ENCODE data around the gene GSTM2. TPM values are rescaled to one million over a fixed set of nuclear protein-coding genes. Genes with fewer than 3 reads are reported as not detected.
"Not testable (repeated sequence)": the region's sequence is repeated elsewhere in the genome, so short reads cannot be mapped to it uniquely, and the experiment has no call there.

GSTM2 gene
- total RNA-seq, 1 donor from 2014 or later = 15.6 TPM

DNA sequence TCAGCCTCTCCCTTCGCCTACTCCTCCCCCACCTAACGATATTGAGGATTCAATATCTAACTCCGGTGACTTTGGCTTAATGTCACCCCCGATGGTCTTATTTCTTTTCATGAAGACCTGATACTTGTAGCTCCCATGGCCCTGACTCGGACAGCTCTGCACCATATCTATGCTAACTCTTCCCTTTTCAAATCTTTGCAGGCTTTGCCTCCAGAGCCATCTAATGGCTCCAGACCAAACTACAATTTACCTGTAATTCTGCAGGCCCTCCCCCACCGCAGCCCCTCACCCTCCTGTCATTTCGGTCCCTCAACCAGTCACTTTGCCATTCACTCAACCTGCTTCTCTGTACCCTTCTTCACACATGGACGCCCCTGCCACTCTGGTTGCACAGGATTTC lies 36.3 kb downstream of the GSTM2 start:
- DNase-seq (ENCODE audit: low spot score) = peak; percentile 15
- H4K20me1 ChIP-seq (ENCODE audit: low read depth) = no peaks in the 10 kb centered on the region

DNA sequence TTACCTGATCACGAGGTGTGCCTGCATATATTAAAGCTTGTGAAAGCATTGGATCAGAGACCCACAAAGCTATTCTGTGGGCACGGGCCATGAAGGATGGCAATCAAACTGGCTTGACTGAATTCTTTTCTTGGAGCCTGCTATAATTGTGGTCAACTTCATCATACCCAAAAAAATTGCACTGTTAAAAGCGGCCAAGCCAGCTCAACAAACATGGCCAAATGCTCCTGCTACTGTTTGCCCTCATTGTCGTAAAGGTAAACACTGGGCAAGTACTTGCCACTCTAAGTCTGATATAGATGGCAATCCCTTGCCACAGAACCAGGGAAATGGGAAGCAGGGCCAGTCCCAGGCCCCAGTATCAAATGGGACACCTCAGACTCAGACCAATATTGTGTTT lies 37.6 kb downstream of the GSTM2 start:
- peaks cover 27% of the 10 kb centered on the region for H3K9me3 Mint-ChIP-seq
- H3K4me1 Mint-ChIP-seq = no peaks in the 10 kb centered on the region

More for the DNA sequence above, 36.3 kb downstream of the GSTM2 start:
- H3F3A ChIP-seq (ENCODE audit: low read depth) = no peaks in the 10 kb centered on the region
- Mint-ChIP-seq H3K4me3 (no peak overlapping the region), H3K4me1 (no peaks in the 10 kb centered on the region), H3K9me3 (peaks cover 23% of the 10 kb centered on the region), H3K27me3 (ENCODE audit: insufficient read depth, low read depth) (peaks cover 5% of the 10 kb centered on the region), H3K27ac (no peak overlapping the region), H3K36me3 (peaks cover under 1% of the 10 kb centered on the region)
- H3K4me2 ChIP-seq = no peak overlapping the region
- no peaks in the 10 kb centered on the region for H3K79me2 ChIP-seq (ENCODE audit: low read depth)
- H3K27me3 ChIP-seq = no peaks in the 10 kb centered on the region
- TF ChIP-seq, protein P1, sequence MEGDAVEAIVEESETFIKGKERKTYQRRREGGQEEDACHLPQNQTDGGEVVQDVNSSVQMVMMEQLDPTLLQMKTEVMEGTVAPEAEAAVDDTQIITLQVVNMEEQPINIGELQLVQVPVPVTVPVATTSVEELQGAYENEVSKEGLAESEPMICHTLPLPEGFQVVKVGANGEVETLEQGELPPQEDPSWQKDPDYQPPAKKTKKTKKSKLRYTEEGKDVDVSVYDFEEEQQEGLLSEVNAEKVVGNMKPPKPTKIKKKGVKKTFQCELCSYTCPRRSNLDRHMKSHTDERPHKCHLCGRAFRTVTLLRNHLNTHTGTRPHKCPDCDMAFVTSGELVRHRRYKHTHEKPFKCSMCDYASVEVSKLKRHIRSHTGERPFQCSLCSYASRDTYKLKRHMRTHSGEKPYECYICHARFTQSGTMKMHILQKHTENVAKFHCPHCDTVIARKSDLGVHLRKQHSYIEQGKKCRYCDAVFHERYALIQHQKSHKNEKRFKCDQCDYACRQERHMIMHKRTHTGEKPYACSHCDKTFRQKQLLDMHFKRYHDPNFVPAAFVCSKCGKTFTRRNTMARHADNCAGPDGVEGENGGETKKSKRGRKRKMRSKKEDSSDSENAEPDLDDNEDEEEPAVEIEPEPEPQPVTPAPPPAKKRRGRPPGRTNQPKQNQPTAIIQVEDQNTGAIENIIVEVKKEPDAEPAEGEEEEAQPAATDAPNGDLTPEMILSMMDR (IDR thresholded peaks at IDR 0.05) = no peak
- no peak for TF ChIP-seq EZH2 (IDR thresholded peaks at IDR 0.05)
- TF ChIP-seq EZH2phosphoT487 (IDR thresholded peaks at IDR 0.05) = no peak
- no peaks in the 10 kb centered on the region for H3K9me3 ChIP-seq (ENCODE audit: low read depth)
- H3K27ac ChIP-seq = no peak overlapping the region
- H2AFZ ChIP-seq (replicated peaks) = no peak overlapping the region
- no peaks in the 10 kb centered on the region for H3K4me1 ChIP-seq
- no peaks in the 10 kb centered on the region for H3K36me3 ChIP-seq
- H3K4me3 ChIP-seq = no peak overlapping the region
- no peak overlapping the region for H3K9ac ChIP-seq

DNA sequence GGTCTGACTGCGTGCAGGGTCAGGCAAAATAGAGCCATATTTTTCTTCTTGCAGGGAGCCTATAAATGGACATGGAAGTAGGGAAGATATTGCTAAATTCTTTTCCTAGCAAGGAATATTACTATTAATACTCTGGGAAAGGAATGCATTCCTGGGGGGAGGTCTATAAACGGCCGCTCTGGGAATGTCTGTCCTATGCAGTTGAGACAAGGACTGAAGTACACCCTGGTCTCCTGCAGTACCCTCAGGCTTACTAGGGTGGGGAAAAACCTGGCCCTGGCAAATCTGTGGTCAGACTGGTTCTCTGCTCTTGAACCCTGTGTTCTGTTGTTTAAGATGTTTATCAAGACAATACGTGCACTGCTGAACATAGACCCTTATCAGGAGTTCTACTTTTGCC lies 41.1 kb downstream of the GSTM2 start:
- not testable (repeated sequence) for H3K9ac ChIP-seq; H3K27me3 Mint-ChIP-seq (ENCODE audit: insufficient read depth, low read depth); H3K27me3 ChIP-seq; H3K4me3 ChIP-seq; H3F3A ChIP-seq (ENCODE audit: low read depth); H3K4me3 Mint-ChIP-seq; H3K36me3 Mint-ChIP-seq; H3K27ac Mint-ChIP-seq; H2AFZ ChIP-seq (replicated peaks); H3K4me1 Mint-ChIP-seq; H3K4me1 ChIP-seq; H4K20me1 ChIP-seq (ENCODE audit: low read depth); H3K9me3 ChIP-seq (ENCODE audit: low read depth); H3K4me2 ChIP-seq; H3K27ac ChIP-seq; H3K36me3 ChIP-seq; DNase-seq (ENCODE audit: low spot score); H3K79me2 ChIP-seq (ENCODE audit: low read depth)
- peaks cover 19% of the 10 kb centered on the region for H3K9me3 Mint-ChIP-seq

More for the DNA sequence above, 37.6 kb downstream of the GSTM2 start:
- H3K4me3 ChIP-seq = no peak overlapping the region
- no peak overlapping the region for H3K9ac ChIP-seq
- Mint-ChIP-seq H3K36me3 (peaks cover 5% of the 10 kb centered on the region), H3K4me3 (no peak overlapping the region), H3K27ac (no peak overlapping the region), H3K27me3 (ENCODE audit: insufficient read depth, low read depth) (peaks cover 5% of the 10 kb centered on the region)
- H3K27ac ChIP-seq = no peak overlapping the region
- no peaks in the 10 kb centered on the region for H3K9me3 ChIP-seq (ENCODE audit: low read depth)
- no peaks in the 10 kb centered on the region for H4K20me1 ChIP-seq (ENCODE audit: low read depth)
- H3F3A ChIP-seq (ENCODE audit: low read depth) = no peaks in the 10 kb centered on the region
- no peak overlapping the region for H2AFZ ChIP-seq (replicated peaks)
- H3K4me1 ChIP-seq = no peaks in the 10 kb centered on the region
- H3K4me2 ChIP-seq = no peak overlapping the region
- no peak for DNase-seq (ENCODE audit: low spot score)
- TF ChIP-seq, protein P1 (IDR thresholded peaks at IDR 0.05) = no peak
- no peak for TF ChIP-seq EZH2 (IDR thresholded peaks at IDR 0.05)
- no peak for TF ChIP-seq EZH2phosphoT487 (IDR thresholded peaks at IDR 0.05)
- no peaks in the 10 kb centered on the region for H3K79me2 ChIP-seq (ENCODE audit: low read depth)
- H3K36me3 ChIP-seq = no peaks in the 10 kb centered on the region
- H3K27me3 ChIP-seq = no peaks in the 10 kb centered on the region

DNA sequence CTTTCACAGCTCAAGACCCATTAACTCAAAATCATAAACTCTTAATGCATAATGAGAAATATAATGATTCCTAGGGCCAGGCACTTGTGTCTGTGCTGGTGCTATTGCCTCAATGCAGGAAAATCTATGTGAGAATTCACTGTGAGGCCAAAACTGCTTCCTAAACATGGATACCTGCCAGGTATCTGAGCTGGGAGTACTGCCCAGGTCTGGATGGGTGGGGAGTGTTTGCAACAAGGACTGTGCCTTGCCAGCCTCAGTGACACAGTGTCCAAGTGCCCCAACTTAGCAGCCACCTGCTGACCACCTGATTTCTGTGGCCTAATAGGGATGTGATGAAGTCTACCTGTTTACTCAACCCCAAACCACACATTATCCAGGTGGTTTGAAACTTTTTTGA lies 42.0 kb downstream of the GSTM2 start:
- H3K27me3 Mint-ChIP-seq (ENCODE audit: insufficient read depth, low read depth); H3F3A ChIP-seq (ENCODE audit: low read depth); H3K9me3 ChIP-seq (ENCODE audit: low read depth); H3K27me3 ChIP-seq; H2AFZ ChIP-seq (replicated peaks); DNase-seq (ENCODE audit: low spot score); H3K4me1 Mint-ChIP-seq; H3K36me3 Mint-ChIP-seq; H3K4me3 Mint-ChIP-seq; H3K27ac Mint-ChIP-seq; H3K27ac ChIP-seq; H3K4me2 ChIP-seq; H3K9ac ChIP-seq; H3K4me1 ChIP-seq; H3K79me2 ChIP-seq (ENCODE audit: low read depth); H4K20me1 ChIP-seq (ENCODE audit: low read depth); H3K4me3 ChIP-seq; H3K36me3 ChIP-seq: not testable (repeated sequence)
- H3K9me3 Mint-ChIP-seq = peaks cover 12% of the 10 kb centered on the region

DNA sequence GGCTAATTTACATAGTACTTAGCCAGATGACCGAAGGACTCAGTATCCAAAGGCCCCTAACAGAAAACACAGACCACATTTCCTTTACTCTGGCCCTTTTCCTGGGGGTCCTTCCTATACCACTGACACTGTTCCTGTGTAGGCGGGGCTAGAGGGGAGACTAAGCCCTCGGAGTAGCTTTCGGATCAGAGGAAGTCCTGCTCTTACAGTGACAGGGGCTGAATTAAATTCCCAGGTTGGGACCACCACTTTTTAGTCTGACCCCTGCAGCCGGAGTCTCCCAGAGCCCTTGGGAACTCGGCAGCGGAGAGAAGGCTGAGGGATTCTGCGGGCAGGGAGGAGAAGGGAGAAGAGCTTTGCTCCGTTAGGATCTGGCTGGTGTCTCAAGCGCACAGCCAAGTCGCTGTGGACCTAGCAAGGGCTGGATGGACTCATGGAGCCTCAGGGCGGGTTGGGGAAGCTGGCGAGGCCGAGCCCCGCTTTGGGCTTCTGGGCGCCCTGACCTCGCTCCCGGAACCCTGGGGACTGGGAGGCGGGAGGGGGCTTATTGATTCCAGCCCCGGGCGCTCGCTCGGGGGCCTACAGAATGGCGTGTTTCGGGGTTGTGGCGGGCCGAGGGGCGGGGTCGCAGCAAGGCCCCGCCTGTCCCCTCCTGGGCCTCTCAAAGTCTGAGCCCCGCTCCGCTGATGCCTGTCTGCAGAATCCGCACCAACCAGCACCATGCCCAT lies 43.9 kb downstream of the GSTM2 start, which contains the start of gene GSTM5:
GSTM5 (plus strand) TSS at position 659 of the 728 bp plus-strand sequence; CDS start at position 721, 62 bp downstream.
- H3K27me3 ChIP-seq; H3K9me3 Mint-ChIP-seq; H3F3A ChIP-seq (ENCODE audit: low read depth); H3K27ac ChIP-seq; H3K9me3 ChIP-seq (ENCODE audit: low read depth); H3K27ac Mint-ChIP-seq; H3K4me3 ChIP-seq; H3K36me3 ChIP-seq; H3K4me1 ChIP-seq; H3K4me3 Mint-ChIP-seq; H2AFZ ChIP-seq (replicated peaks); DNase-seq (ENCODE audit: low spot score); H3K36me3 Mint-ChIP-seq; H3K9ac ChIP-seq; H4K20me1 ChIP-seq (ENCODE audit: low read depth); H3K4me1 Mint-ChIP-seq; H3K79me2 ChIP-seq (ENCODE audit: low read depth); H3K4me2 ChIP-seq: not testable (repeated sequence)
- H3K27me3 Mint-ChIP-seq (ENCODE audit: insufficient read depth, low read depth) = peaks cover 13% of the 10 kb centered on the region

All from neural progenitor cell (in vitro differentiated cells).